ENCODE measurements around the gene ACTA2. TPM values are rescaled to one million over a fixed set of nuclear protein-coding genes. Genes with fewer than 3 reads are reported as not detected.

Gene ACTA2
- total RNA-seq, 4 donors from 2014 or later: 340 to 708 (median 458) TPM

GRCh38 chr10:88983206-88983605 lies 30.6 kb upstream of the ACTA2 start:
- no peak overlapping the region for H3K4me3 ChIP-seq
- no peak for DNase-seq (ENCODE audit: low spot score in 2 of 2)
- no peaks in the 10 kb centered on the region for H3K9me3 ChIP-seq
- peak overlapping the region in 3 of 4 donors; percentile 6 to 74 (median 58) for H3K27ac ChIP-seq
- H3K36me3 ChIP-seq: no peaks in the 10 kb centered on the region
- TF ChIP-seq CTCF (IDR thresholded peaks at IDR 0.05) (no peak), POLR2A (IDR thresholded peaks at IDR 0.05) (no peak), EP300 (IDR thresholded peaks at IDR 0.05) (no peak)
- 33 to 44% methylated on average over 2 of the region's 2 CpGs for WGBS, 2 donors
- no peaks in the 10 kb centered on the region for H3K27me3 ChIP-seq
- peaks cover 0 to 28% (median 0%) of the 10 kb centered on the region in 4 donors for H3K4me1 ChIP-seq

GRCh38 chr10:88982366-88982765 lies 29.8 kb upstream of the ACTA2 start:
- Histone ChIP-seq H3K9me3 (no peaks in the 10 kb centered on the region), H3K4me3 (no peak overlapping the region), H3K27ac (peak overlapping the region in 3 of 4 donors; percentile 6 to 74 (median 58)), H3K4me1 (peaks cover 0 to 28% (median 0%) of the 10 kb centered on the region in 4 donors), H3K27me3 (no peaks in the 10 kb centered on the region), H3K36me3 (no peaks in the 10 kb centered on the region)
- TF ChIP-seq CTCF (IDR thresholded peaks at IDR 0.05): no peak
- TF ChIP-seq EP300 (IDR thresholded peaks at IDR 0.05): no peak
- TF ChIP-seq POLR2A (IDR thresholded peaks at IDR 0.05): no peak
- 46 to 49% methylated on average over 2 of the region's 2 CpGs for WGBS, 2 donors
- DNase-seq (ENCODE audit: low spot score in 2 of 2): no peak

- DNase-seq (ENCODE audit: low spot score in 2 of 2): no peak
- TF ChIP-seq POLR2A (IDR thresholded peaks at IDR 0.05) (no peak), CTCF (IDR thresholded peaks at IDR 0.05) (no peak), EP300 (IDR thresholded peaks at IDR 0.05) (no peak)
- no peaks in the 10 kb centered on the region for H3K9me3 ChIP-seq
- H3K4me3 ChIP-seq: no peak overlapping the region
- peaks cover 0 to 28% (median 0%) of the 10 kb centered on the region in 4 donors for H3K4me1 ChIP-seq
- H3K36me3 ChIP-seq: no peaks in the 10 kb centered on the region
- H3K27ac ChIP-seq: peak overlapping the region in 2 of 4 donors; percentile 64 to 74
- WGBS, 2 donors: 84% methylated on average over 5 of the region's 5 CpGs
- no peaks in the 10 kb centered on the region for H3K27me3 ChIP-seq
These were observed 28.9 kb upstream of the ACTA2 start for GRCh38 chr10:88981435-88981834.

GRCh38 chr10:88980800-88981199 lies 28.2 kb upstream of the ACTA2 start:
- H3K27me3 ChIP-seq: no peaks in the 10 kb centered on the region
- TF ChIP-seq CTCF (IDR thresholded peaks at IDR 0.05): no peak
- no peak for TF ChIP-seq POLR2A (IDR thresholded peaks at IDR 0.05)
- no peak for TF ChIP-seq EP300 (IDR thresholded peaks at IDR 0.05)
- no peak overlapping the region for H3K4me3 ChIP-seq
- WGBS, 2 donors: 61 to 63% methylated on average over 4 of the region's 4 CpGs
- no peaks in the 10 kb centered on the region for H3K36me3 ChIP-seq
- DNase-seq (ENCODE audit: low spot score in 2 of 2): no peak
- H3K9me3 ChIP-seq: no peaks in the 10 kb centered on the region
- peak overlapping the region in 3 of 4 donors; percentile 24 to 75 (median 74) for H3K27ac ChIP-seq
- H3K4me1 ChIP-seq: peaks cover 0 to 29% (median 0%) of the 10 kb centered on the region in 4 donors

GRCh38 chr10:88980247-88980646 lies 27.7 kb upstream of the ACTA2 start:
- no peaks in the 10 kb centered on the region for H3K9me3 ChIP-seq
- no peak overlapping the region for H3K4me3 ChIP-seq
- no peak for TF ChIP-seq CTCF (IDR thresholded peaks at IDR 0.05)
- no peak for TF ChIP-seq POLR2A (IDR thresholded peaks at IDR 0.05)
- TF ChIP-seq EP300 (IDR thresholded peaks at IDR 0.05): no peak
- no peaks in the 10 kb centered on the region for H3K27me3 ChIP-seq
- no peaks in the 10 kb centered on the region for H3K36me3 ChIP-seq
- DNase-seq (ENCODE audit: low spot score in 2 of 2): no peak
- WGBS, 2 donors: 76 to 78% methylated on average over 4 of the region's 4 CpGs
- peak overlapping the region in 3 of 4 donors; percentile 24 to 75 (median 74) for H3K27ac ChIP-seq
- H3K4me1 ChIP-seq: peaks cover 0 to 33% (median 0%) of the 10 kb centered on the region in 4 donors

Measured in tibial nerve (tissue), 4 donors.